Mammary epithelial cell (primary cell): ENCODE data around the gene ADPRS.

Experiments used
- CTCF ChIP-seq, 2 donors: IDR thresholded peaks in 1 of 2; conservative IDR thresholded peaks in 1 of 2; 2 replicates each; pipeline ENCODE4 v1.5.1; 2011 to 2012; ENCODE audit warnings: inconsistent platforms in 2 of 2, low read length in 2 of 2, mild to moderate bottlenecking in 2 of 2, control low read depth in 1 of 2, low read depth in 1 of 2; ENCODE audit not compliant: insufficient read depth in 1 of 2; ENCODE audit errors: extremely low read depth in 1 of 2
- EZH2 ChIP-seq: IDR thresholded peaks from 2 replicates; pipeline ENCODE4 v1.6.1; 2012; ENCODE audit warnings: low read length, inconsistent platforms, borderline replicate concordance

- TF ChIP-seq CTCF (conservative IDR thresholded peaks at IDR 0.05 in 1 of 2, IDR thresholded peaks at IDR 0.05 in 1 of 2; ENCODE audit: extremely low read depth in 1 of 2, insufficient read depth in 1 of 2, low read depth in 1 of 2, low read length in 2 of 2): no peak
- TF ChIP-seq EZH2: no peak
These were observed 18.3 kb upstream of the ADPRS start for GRCh38 chr1:36070349-36070748.
